ENCODE results near the gene TTC27. TPM values are rescaled to one million over a fixed set of nuclear protein-coding genes. Genes with fewer than 3 reads are reported as not detected.

TTC27 gene
- total RNA-seq, 1 donor from 2014 or later: 118 TPM

DNA sequence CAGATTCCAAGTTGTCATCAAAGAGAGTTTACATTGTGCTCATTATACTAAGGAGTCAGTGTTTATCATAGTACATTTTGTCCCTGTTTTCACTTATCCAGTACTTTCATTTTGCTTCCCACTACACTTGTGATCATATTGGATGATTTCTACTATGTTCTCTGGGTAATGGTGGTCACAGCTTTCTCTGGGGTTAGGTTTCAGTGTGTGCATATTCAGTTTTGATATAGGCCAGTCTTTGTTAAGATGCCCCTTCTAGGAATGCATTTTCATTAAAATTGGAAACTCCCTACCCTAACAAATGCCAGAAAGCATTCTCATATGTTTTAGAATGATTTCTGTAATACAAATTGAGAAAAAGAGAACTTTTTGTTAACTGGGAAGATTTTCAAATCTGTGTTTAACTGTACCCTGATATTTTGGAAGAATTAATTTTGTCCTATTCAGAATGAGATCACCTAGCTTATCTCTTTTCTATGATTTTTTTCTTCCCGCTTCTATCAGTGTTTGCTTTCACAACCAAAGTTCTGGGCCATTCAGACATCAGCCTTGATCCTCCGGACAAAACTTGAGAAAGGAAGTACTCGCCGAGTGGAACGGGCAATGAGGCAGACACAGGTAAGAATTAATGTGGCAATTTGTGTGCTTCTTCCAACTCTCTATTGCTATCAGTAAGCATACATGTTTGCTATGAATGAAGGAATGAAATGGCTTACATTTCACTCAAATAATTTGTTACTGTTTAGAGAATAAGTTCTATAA lies 74.6 kb downstream of the TTC27 start:
- Histone ChIP-seq H3K27ac (peak overlapping the region; percentile 16 to 47), H3K36me3 (no peaks in the 10 kb centered on the region), H3K4me3 (no peak overlapping the region), H3K4me1 (peaks cover 0 to 4% of the 10 kb centered on the region in 2 donors), H3K27me3 (no peaks in the 10 kb centered on the region), H3K9me3 (no peaks in the 10 kb centered on the region)
- no peak for DNase-seq (ENCODE audit: low spot score in 2 of 2)
- intact Hi-C loops (cut with DNase I): no loop called here
- TF ChIP-seq, protein P1, sequence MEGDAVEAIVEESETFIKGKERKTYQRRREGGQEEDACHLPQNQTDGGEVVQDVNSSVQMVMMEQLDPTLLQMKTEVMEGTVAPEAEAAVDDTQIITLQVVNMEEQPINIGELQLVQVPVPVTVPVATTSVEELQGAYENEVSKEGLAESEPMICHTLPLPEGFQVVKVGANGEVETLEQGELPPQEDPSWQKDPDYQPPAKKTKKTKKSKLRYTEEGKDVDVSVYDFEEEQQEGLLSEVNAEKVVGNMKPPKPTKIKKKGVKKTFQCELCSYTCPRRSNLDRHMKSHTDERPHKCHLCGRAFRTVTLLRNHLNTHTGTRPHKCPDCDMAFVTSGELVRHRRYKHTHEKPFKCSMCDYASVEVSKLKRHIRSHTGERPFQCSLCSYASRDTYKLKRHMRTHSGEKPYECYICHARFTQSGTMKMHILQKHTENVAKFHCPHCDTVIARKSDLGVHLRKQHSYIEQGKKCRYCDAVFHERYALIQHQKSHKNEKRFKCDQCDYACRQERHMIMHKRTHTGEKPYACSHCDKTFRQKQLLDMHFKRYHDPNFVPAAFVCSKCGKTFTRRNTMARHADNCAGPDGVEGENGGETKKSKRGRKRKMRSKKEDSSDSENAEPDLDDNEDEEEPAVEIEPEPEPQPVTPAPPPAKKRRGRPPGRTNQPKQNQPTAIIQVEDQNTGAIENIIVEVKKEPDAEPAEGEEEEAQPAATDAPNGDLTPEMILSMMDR (IDR thresholded peaks at IDR 0.05): no peak

DNA sequence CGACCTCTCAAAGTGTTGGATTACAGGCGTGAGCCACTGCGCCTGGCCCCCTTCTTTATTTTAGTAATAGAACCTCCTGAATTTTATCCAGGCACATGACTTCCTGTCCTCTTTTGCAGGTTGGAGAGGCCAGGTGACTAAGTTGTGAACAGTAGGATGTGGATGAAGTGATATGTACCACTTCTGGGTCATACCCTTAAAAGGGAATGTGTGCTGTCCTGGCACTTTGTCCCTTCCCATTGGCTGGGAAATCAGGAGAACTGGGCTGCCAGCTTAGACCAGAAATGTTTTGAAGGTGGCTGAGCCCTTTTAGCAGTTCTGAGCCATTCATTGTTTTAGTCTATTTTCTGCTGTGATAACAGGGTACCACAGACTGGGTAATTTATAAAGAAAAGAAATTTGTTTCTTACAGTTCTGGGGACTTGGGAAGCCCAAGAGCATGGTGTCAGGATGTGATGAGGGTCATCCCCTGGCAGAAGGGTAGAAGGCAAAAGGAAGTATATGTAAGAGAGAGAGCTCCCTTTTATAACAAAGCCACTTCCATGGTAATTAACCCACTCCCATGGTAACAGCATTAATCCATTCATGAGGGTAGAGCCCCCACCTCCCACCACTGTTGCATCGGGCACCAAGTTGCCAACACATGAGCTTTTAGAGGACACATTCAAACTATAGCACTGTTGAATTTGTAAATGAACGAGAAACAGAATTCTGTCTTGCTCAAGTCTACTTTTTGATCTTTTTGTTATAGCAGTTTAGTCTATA lies 79.1 kb downstream of the TTC27 start:
- TF ChIP-seq, protein P1 (IDR thresholded peaks at IDR 0.05): no peak

DNA sequence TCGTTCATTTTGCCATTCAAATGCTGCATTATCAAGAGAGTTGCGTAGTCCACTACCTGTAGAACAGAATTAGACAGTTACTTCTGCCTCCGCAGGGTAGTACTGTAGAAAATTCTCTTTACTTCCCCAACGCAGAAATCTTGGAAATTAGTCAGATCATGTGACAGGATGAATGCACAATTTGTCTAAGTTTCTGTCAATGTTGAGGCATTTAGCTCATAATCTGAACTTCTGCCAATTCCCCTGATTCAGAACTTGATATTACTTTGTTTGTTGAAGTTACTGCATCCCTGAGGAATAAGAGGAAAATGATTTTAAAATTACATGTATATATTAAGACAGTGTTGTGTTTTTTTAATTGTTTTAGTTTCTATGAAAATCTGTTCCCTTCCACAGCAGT lies 83.4 kb downstream of the TTC27 start:
- H3K36me3 ChIP-seq: no peaks in the 10 kb centered on the region
- peak overlapping the region; percentile 72 to 80 for H3K27ac ChIP-seq
- H3K4me1 ChIP-seq: peaks cover 4 to 19% of the 10 kb centered on the region in 2 donors
- H3K27me3 ChIP-seq: no peaks in the 10 kb centered on the region
- intact Hi-C loops (cut with DNase I): loop anchor here (5.0 kb wide), 2 partner anchors 84 to 656 kb away; partner anchors contain the start of gene TTC27
- no peak for DNase-seq (ENCODE audit: low spot score in 2 of 2)
- no peaks in the 10 kb centered on the region for H3K9me3 ChIP-seq
- peak overlapping the region in 1 of 2 donors; percentile 2 for H3K4me3 ChIP-seq
- TF ChIP-seq, protein P1 (IDR thresholded peaks at IDR 0.05): no peak

More for the DNA sequence above, 79.1 kb downstream of the TTC27 start:
- H3K36me3 ChIP-seq: no peaks in the 10 kb centered on the region
- no peaks in the 10 kb centered on the region for H3K9me3 ChIP-seq
- no peak overlapping the region for H3K4me3 ChIP-seq
- peaks cover 4 to 11% of the 10 kb centered on the region in 2 donors for H3K4me1 ChIP-seq
- no peak for DNase-seq (ENCODE audit: low spot score in 2 of 2)
- peak overlapping the region; percentile 72 to 77 for H3K27ac ChIP-seq
- intact Hi-C loops (cut with DNase I): no loop called here
- no peaks in the 10 kb centered on the region for H3K27me3 ChIP-seq

DNA sequence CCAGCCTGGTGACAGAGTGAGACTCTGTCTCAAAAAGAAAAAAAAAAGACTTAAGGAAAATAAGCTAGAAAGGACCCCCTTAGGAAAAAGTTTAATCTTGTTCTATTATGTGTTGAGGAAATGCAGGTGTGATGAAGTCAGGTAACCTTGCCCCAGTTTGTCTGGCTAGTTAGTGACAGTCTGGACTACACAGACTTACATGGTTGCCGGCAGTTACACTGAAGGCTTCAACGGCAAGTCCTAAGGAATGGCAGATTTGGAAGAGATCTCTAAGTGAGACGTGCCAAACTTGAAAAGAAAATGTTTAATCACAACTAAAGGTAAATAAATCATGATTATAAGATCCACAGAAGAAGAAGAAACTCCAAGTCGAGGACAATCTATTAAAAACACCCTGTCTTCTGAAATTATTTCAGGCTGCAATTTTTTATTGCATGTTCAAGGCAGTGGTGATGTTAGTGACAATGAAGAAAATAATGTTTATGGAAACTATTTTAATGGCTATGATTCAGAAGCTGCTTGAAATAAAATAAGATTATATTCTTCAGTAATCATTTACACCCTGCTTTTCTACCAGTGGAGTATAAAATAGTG lies 84.2 kb downstream of the TTC27 start:
- H3K4me3 ChIP-seq: peak overlapping the region in 1 of 2 donors; percentile 2
- DNase-seq (ENCODE audit: low spot score in 2 of 2): no peak
- H3K4me1 ChIP-seq: peaks cover 4 to 21% of the 10 kb centered on the region in 2 donors
- no peaks in the 10 kb centered on the region for H3K27me3 ChIP-seq
- intact Hi-C loops (cut with DNase I): loop anchor here (2.0 to 5.0 kb wide), 3 partner anchors 65 to 655 kb away; partner anchors contain the start of gene TTC27
- H3K9me3 ChIP-seq: no peaks in the 10 kb centered on the region
- peak overlapping the region; percentile 72 to 80 for H3K27ac ChIP-seq
- no peaks in the 10 kb centered on the region for H3K36me3 ChIP-seq
- TF ChIP-seq, protein P1 (IDR thresholded peaks at IDR 0.05): no peak

DNA sequence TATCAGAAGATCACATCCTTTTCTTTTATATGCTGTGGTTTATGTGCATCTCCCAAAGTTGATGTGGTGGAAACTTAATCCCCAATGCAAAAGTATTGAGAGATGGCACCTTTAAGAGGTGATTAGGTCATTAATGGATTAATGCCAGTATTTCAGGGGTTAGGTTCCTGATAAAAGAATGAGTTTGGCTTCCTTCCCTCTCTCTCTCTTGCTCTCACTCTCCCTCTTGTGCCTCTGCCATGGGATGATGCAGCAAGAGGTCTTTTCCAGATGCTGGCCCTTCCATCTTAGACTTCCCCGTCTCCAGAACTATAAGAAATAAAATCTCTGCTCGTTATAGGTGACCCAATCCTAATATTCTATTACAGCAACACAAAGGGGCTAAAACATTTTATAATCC lies 85.0 kb downstream of the TTC27 start:
- Histone ChIP-seq H3K4me3 (no peak overlapping the region), H3K4me1 (peaks cover 4 to 21% of the 10 kb centered on the region in 2 donors), H3K27ac (peak overlapping the region; percentile 72 to 80), H3K36me3 (no peaks in the 10 kb centered on the region), H3K9me3 (no peaks in the 10 kb centered on the region), H3K27me3 (no peaks in the 10 kb centered on the region)
- peak in 1 of 2 donors; percentile 67 for DNase-seq (ENCODE audit: low spot score in 2 of 2)
- TF ChIP-seq, protein P1 (IDR thresholded peaks at IDR 0.05): no peak
- intact Hi-C loops (cut with DNase I): loop anchor here (2.0 to 5.0 kb wide), 3 partner anchors 66 to 654 kb away; partner anchors contain the start of gene TTC27

Data from ascending aorta (tissue), 2 donors.